ENCODE measurements around the gene PHC2. TPM values are rescaled to one million over a fixed set of nuclear protein-coding genes. Genes with fewer than 3 reads are reported as not detected.
A peak's percentile ranks its signal among the peaks of the same experiment; 100 is the strongest.

PHC2 gene
- total and polyA plus RNA-seq, 8 donors = 21.8 to 62.1 (median 42.6) TPM

DNA sequence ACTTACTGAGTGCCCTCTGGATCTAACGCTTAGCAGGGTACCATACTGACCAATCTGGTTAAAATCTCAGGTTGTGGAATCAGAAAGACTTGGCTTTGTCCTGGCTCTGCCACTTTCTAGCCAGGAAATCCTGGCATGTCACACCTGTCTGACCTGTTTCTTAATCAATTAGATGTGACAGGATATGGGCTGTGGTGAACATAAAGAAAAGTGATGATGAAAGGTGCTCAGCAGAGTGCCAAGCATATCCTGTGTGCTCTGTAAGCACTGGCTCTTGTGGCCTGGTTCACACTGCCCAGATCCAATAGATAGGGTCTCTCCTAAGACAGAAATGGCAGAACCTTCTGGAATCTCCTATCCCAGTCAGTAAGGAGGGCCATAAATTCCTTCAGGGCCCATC lies 53.9 kb downstream of the PHC2 start:
- 54 to 58% methylated on average over 1 of the region's 1 CpG for WGBS, 2 donors
- TF ChIP-seq, protein P1, sequence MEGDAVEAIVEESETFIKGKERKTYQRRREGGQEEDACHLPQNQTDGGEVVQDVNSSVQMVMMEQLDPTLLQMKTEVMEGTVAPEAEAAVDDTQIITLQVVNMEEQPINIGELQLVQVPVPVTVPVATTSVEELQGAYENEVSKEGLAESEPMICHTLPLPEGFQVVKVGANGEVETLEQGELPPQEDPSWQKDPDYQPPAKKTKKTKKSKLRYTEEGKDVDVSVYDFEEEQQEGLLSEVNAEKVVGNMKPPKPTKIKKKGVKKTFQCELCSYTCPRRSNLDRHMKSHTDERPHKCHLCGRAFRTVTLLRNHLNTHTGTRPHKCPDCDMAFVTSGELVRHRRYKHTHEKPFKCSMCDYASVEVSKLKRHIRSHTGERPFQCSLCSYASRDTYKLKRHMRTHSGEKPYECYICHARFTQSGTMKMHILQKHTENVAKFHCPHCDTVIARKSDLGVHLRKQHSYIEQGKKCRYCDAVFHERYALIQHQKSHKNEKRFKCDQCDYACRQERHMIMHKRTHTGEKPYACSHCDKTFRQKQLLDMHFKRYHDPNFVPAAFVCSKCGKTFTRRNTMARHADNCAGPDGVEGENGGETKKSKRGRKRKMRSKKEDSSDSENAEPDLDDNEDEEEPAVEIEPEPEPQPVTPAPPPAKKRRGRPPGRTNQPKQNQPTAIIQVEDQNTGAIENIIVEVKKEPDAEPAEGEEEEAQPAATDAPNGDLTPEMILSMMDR (IDR thresholded peaks at IDR 0.05) = no peak
- Histone ChIP-seq H3K27ac (no peak overlapping the region), H3K4me3 (no peak overlapping the region), H3K4me1 (peaks cover 0 to 6% (median 0%) of the 10 kb centered on the region in 3 donors), H3K27me3 (no peaks in the 10 kb centered on the region), H3K36me3 (peaks cover 0 to 1% (median 0%) of the 10 kb centered on the region in 3 donors), H3K9me3 (no peaks in the 10 kb centered on the region)
- intact Hi-C loops (cut with DNase I) = loop anchor here in 1 of 3 donors (10.0 kb wide), 2 partner anchors 88 to 152 kb away; no protein-coding TSS in a partner anchor
- no peak for FAIRE-seq
- peak in 2 of 4 donors; percentile 29 to 45 for ATAC-seq
- DNase-seq = no peak

DNA sequence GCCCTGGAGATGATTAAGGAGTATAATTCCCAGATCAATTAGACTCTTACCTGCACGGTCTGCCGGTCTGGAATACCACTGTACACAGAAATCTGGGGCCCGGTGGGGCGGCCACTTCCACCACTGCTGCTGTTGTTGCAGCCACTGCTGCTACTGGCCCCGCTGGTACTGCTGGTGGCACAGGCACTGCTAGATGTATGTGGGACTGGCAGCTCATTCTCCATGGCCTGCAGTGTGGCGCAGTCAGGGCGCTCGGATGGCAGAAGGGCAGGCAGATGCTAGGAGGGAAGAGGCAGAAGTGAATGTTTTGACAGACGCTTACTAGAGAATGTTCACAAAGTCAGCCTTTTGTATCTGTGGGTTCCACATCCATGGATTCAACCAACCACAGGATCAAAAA lies 55.6 kb downstream of the PHC2 start:
- no peak for DNase-seq
- TF ChIP-seq, protein P1 (IDR thresholded peaks at IDR 0.05) = no peak
- peaks cover 0 to 6% (median 0%) of the 10 kb centered on the region in 3 donors for H3K4me1 ChIP-seq
- H3K27me3 ChIP-seq = no peaks in the 10 kb centered on the region
- no peak overlapping the region for H3K4me3 ChIP-seq
- 89 to 94% methylated on average over 9 of the region's 9 CpGs for WGBS, 2 donors
- FAIRE-seq = no peak
- no peak overlapping the region for H3K27ac ChIP-seq
- no peaks in the 10 kb centered on the region for H3K9me3 ChIP-seq
- ATAC-seq = no peak
- intact Hi-C loops (cut with DNase I) = loop anchor here in 1 of 3 donors (10.0 kb wide), 2 partner anchors 89 to 151 kb away; no protein-coding TSS in a partner anchor
- peaks cover 0 to 7% (median 0%) of the 10 kb centered on the region in 3 donors for H3K36me3 ChIP-seq

DNA sequence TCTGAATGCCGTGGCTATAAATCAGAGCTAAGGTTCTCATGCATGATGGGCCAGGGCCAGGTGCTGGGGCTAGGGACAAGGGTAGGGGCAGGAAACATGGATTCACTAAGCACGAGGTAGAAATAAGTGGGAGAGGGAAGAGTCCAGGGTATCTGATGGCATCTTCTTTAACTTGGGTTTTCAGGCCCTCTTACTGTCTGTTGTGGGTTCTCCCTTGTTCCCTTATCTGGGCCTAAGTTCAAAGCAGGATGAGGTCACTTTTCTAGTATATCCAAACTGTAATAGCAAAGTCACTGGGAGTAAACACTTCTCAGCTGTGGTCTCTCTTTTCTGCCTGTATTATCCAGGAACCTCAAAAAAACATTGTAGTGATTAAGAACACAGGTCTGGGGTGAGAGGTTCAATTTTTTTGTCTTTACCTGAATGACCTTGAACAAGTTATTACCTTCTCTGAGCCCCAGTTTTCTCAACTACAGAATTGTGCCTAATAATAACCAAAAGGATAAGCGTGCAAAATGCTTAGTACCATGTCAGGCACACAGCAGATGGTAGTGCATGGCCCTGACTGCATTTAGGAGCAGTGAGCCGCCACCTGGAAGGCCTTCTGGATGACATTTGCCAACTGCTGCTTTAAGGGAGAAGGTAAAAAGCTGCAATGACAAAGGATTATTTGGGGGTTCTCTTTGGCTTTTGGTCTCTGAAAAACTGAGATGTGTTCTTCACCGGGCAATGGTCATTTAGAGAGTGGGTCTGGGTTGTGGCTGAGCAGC lies 56.4 kb downstream of the PHC2 start:
- Histone ChIP-seq H3K27ac (no peak overlapping the region), H3K36me3 (peaks cover 0 to 7% (median 0%) of the 10 kb centered on the region in 3 donors), H3K27me3 (no peaks in the 10 kb centered on the region), H3K4me3 (no peak overlapping the region), H3K4me1 (peaks cover 0 to 6% (median 0%) of the 10 kb centered on the region in 3 donors), H3K9me3 (no peaks in the 10 kb centered on the region)
- 77 to 89% methylated on average over 5 of the region's 5 CpGs for WGBS, 2 donors
- DNase-seq = no peak
- intact Hi-C loops (cut with DNase I) = loop anchor here in 1 of 3 donors (10.0 kb wide), 2 partner anchors 90 to 150 kb away; no protein-coding TSS in a partner anchor
- TF ChIP-seq, protein P1 (IDR thresholded peaks at IDR 0.05) = no peak
- peak in 1 of 4 donors; percentile 45 for ATAC-seq
- no peak for FAIRE-seq

DNA sequence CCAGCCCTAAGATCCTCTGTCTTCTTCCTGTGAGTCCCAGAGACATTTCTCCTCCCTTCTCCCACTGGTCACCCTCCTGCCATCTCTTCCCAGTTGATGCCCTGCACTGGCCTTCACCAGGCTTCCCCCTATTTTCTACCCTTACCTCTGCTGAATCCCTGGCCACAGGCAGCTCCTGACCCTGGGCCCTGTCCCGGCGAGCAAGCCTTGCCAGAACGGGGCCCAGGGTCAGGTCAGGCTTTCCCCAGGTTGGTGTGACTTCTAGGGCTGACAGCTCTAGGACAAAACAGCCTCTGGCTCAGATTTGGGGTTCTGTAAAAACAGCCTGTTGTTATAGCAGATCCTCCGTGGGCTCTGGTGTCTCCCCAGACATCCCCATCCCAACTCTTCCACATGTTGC lies 57.3 kb downstream of the PHC2 start:
- Histone ChIP-seq H3K27me3 (no peaks in the 10 kb centered on the region), H3K36me3 (peaks cover 0 to 7% (median 0%) of the 10 kb centered on the region in 3 donors), H3K4me1 (peaks cover 0 to 6% (median 0%) of the 10 kb centered on the region in 3 donors), H3K27ac (no peak overlapping the region), H3K4me3 (no peak overlapping the region), H3K9me3 (no peaks in the 10 kb centered on the region)
- no peak for FAIRE-seq
- intact Hi-C loops (cut with DNase I) = loop anchor here in 1 of 3 donors (10.0 kb wide), 2 partner anchors 91 to 149 kb away; no protein-coding TSS in a partner anchor
- no peak for DNase-seq
- TF ChIP-seq, protein P1 (IDR thresholded peaks at IDR 0.05) = no peak
- 88 to 92% methylated on average over 4 of the region's 4 CpGs for WGBS, 2 donors
- no peak for ATAC-seq
